ENCODE results near the gene ASGR2.

- TF ChIP-seq GLIS3 (CRISPR knock-in tag; IDR thresholded peaks at IDR 0.05) (no peak), CSRNP3 (CRISPR knock-in tag; IDR thresholded peaks at IDR 0.05) (no peak), TSHZ2 (CRISPR knock-in tag; IDR thresholded peaks at IDR 0.05) (no peak), PATZ1 (CRISPR knock-in tag; IDR thresholded peaks at IDR 0.05; ENCODE audit: borderline replicate concordance) (no peak), ZNF70 (CRISPR knock-in tag; IDR thresholded peaks at IDR 0.05) (no peak), POU6F1 (CRISPR knock-in tag; IDR thresholded peaks at IDR 0.05; ENCODE audit: borderline replicate concordance, low read depth) (no peak), RARB (CRISPR knock-in tag; IDR thresholded peaks at IDR 0.05) (no peak), ESRRG (CRISPR knock-in tag; IDR thresholded peaks at IDR 0.05) (no peak), TCF4 (CRISPR knock-in tag; IDR thresholded peaks at IDR 0.05; ENCODE audit: borderline replicate concordance) (no peak), ZNF565 (CRISPR knock-in tag; conservative IDR thresholded peaks at IDR 0.05; ENCODE audit: low read depth) (no peak), ZNF8 (CRISPR knock-in tag; IDR thresholded peaks at IDR 0.05) (no peak), SNAI2 (CRISPR knock-in tag; IDR thresholded peaks at IDR 0.05) (no peak)
Measured at GRCh38 chr17:7139400-7139799, 24.8 kb upstream of the ASGR2 start.
